Stomach (tissue), 9 donors: ENCODE measurements around the gene PHF23. TPM values are rescaled to one million over a fixed set of nuclear protein-coding genes. Genes with fewer than 3 reads are reported as not detected.

Source experiments
- DNase-seq, 2 donors: peaks; one replicate each; pipeline versions ENCODE4 v3.0.0 to v3.0.0-alpha.2; 2013 to 2019
- H3K27ac ChIP-seq, 5 donors: fragments of 200-600 bp in 4 of 5; sonication (generic) in 4 of 5; one replicate each; pipeline ENCODE4 v1.5.1; 2013 to 2019; ENCODE audit warnings: mild to moderate bottlenecking in 1 of 5, moderate library complexity in 1 of 5
- H3K27me3 ChIP-seq, 3 donors: fragments of 200-600 bp; sonication (generic); one replicate each; pipeline ENCODE4 v1.5.1; 2017 to 2019; ENCODE audit warnings: mixed run types in 1 of 3
- H3K36me3 ChIP-seq, 4 donors: fragments of 200-600 bp; sonication (generic); 1 replicate in 3 of 4; 2 replicates in 1 of 4; pipeline ENCODE4 v1.5.1; 2016 to 2019
- H3K4me1 ChIP-seq, 4 donors: fragments of 200-600 bp; sonication (generic); one replicate each; pipeline ENCODE4 v1.5.1; 2016 to 2019
- H3K4me3 ChIP-seq, 4 donors: fragments of 200-600 bp; sonication (generic) in 3 of 4; one replicate each; pipeline ENCODE4 v1.5.1; 2016 to 2019; ENCODE audit warnings: mild to moderate bottlenecking in 1 of 4
- H3K9me3 ChIP-seq, 4 donors: fragments of 200-600 bp; sonication (generic); one replicate each; pipeline ENCODE4 v1.5.1; 2016 to 2019
- EP300 ChIP-seq: sonication (generic); formaldehyde crosslinking; IDR thresholded peaks from one replicate; pipeline ENCODE4 v1.6.1; 2017; ENCODE audit warnings: antibody characterized with exemption
- POLR2A ChIP-seq, 4 donors: fragments of 450-650 bp; IDR thresholded peaks; one replicate each; pipeline ENCODE4 v1.6.1; 2016; ENCODE audit warnings: antibody characterized with exemption in 4 of 4, control low read depth in 2 of 4, mild to moderate bottlenecking in 1 of 4, moderate library complexity in 1 of 4
- POLR2AphosphoS5 ChIP-seq, 3 donors: sonication (generic); formaldehyde crosslinking; IDR thresholded peaks; one replicate each; pipeline ENCODE4 v1.6.1; 2016; ENCODE audit warnings: antibody characterized with exemption in 3 of 3
- WGBS, 5 donors: extraction: QIAGEN DNeasy Blood & Tissue Kit in 3 of 5; methylation state at CpG; one replicate each; pipeline versions ENCODE4 v1.1.5 to v1.1.7; 2013 to 2018; 5-methylcytosine and 5-hydroxymethylcytosine counted together
- intact Hi-C: fragments of 100-400 bp; cut with DNase I; formaldehyde crosslinking; loops from one replicate; pipeline ENCODE4 v1.15.1; 2023; ENCODE audit warnings: low total_unique reads
- polyA plus RNA-seq, 3 donors: library from polyadenylated mRNA; stranded (reverse); fragments of 200-250 nt; gene quantifications; one replicate each; pipeline ENCODE4 v1.2.3, GENCODE V29; 2013
- total RNA-seq, 5 donors: library from RNA; depleted of rRNA; stranded (reverse); fragments of >200 nt; gene quantifications; one replicate each; pipeline versions ENCODE4 v1.1.0 to v1.2.3, GENCODE V29; 2014 to 2016
- TF ChIP-seq, protein P1 (sequence below), 7 experiments: fragments of 450-650 bp in 4 of 7; fragments of 200-600 bp in 3 of 7; sonication (generic) in 3 of 7; IDR thresholded peaks; one replicate each; pipeline ENCODE4 v1.5.1; 2016 to 2019; ENCODE audit warnings: antibody characterized with exemption in 7 of 7, control low read depth in 2 of 7, mild to moderate bottlenecking in 1 of 7
- donor health status: healthy with polysubstance abuse.
- donor health status: Bipolar disorder and iron deficiency.
- donor health status: healthy.

Gene PHF23
- total and polyA plus RNA-seq, 8 donors: 5.2 to 27.2 (median 21.4) TPM

DNA sequence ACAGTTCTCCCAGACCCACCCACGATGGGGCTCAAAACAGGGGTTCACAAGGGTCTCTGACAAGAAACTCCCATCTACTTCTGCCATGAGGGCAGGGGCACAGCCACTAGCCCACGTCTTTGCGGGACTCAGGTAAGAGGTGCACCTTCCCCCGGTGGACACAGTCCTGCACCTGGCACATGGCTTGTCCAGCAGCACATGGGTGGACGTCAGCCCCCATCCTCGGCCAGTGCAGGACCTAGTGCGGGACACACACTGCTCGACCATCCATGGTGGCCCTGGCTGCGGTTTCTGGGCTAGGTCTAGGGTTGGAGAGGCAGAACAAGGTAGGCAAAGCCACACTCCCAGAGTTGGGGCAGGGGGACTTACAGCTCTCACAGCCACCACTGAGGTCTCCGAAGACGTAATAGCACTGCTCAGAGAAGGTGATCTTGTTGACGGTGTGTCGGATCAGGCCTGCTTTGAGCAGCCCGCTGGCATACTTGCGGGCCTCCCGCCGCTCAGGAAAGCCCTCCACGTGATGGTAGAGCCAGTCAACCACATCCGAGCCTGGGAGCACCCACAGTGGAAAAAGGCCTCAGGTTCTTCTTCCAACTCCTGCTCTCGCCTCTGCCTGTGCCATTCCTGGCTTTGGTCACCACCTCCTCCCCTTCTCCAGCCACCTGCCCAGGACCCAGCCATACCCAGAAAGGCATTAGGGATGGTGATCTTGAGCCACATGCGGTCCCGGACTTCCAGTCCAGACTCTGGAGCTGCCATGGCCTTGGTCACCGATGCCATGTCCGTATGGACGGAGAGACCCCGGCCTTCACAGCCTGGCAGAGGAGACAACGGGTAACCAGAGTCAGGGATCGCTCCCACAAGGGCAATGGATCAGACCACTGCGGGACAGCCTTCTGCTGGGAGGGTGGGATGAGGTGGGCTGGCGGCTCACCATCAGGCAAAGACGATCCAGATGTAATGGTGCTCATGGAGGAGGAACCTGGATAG is 12.2 kb downstream of the PHF23 start:
- WGBS, 5 donors: 90 to 95% (median 92%) methylated on average over 26 to 31 of the region's 31 CpGs
- Histone ChIP-seq H3K4me1 (peaks cover 3 to 42% (median 19%) of the 10 kb centered on the region in 4 donors), H3K27ac (peak overlapping the region in 1 of 5 donors; percentile 48), H3K4me3 (no peak overlapping the region), H3K27me3 (no peaks in the 10 kb centered on the region), H3K9me3 (no peaks in the 10 kb centered on the region), H3K36me3 (peaks cover 77 to 87% (median 87%) of the 10 kb centered on the region in 4 donors)
- no peak for DNase-seq
- intact Hi-C loops: no loop called here
- TF ChIP-seq, protein P1, sequence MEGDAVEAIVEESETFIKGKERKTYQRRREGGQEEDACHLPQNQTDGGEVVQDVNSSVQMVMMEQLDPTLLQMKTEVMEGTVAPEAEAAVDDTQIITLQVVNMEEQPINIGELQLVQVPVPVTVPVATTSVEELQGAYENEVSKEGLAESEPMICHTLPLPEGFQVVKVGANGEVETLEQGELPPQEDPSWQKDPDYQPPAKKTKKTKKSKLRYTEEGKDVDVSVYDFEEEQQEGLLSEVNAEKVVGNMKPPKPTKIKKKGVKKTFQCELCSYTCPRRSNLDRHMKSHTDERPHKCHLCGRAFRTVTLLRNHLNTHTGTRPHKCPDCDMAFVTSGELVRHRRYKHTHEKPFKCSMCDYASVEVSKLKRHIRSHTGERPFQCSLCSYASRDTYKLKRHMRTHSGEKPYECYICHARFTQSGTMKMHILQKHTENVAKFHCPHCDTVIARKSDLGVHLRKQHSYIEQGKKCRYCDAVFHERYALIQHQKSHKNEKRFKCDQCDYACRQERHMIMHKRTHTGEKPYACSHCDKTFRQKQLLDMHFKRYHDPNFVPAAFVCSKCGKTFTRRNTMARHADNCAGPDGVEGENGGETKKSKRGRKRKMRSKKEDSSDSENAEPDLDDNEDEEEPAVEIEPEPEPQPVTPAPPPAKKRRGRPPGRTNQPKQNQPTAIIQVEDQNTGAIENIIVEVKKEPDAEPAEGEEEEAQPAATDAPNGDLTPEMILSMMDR (IDR thresholded peaks at IDR 0.05): no peak
- TF ChIP-seq POLR2AphosphoS5 (IDR thresholded peaks at IDR 0.05) (no peak), POLR2A (IDR thresholded peaks at IDR 0.05) (no peak), EP300 (no peak)

DNA sequence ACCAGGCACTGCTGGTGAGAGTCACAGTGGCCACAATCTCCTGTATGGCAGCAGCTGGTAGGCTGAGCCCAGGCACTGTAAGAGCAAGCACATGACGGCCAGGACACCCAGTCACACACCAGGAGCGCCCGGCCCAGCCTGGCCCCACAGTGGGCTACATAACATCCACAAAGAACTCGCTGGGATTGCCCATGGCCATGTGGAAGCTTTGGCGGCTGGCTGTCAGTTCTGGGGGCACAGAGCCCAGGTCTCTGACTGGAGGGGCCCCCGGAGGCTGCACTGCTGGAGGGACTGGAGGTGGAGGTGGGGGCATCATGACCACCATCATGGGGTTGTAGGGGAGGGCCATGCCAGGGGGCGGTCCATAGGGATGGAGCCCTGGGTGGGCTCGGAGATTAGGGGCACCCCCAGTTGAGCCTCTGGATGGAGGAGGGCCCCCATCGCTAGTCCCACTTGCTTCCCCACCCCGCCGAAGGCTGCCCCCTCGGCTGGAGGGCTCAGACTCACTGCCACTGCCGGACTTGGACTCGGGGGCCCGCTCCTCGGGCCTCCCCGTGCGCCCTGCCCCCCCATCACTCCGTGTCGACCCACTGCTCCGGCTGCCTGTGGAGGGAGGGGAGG is 13.4 kb downstream of the PHF23 start:
- Histone ChIP-seq H3K27me3 (no peaks in the 10 kb centered on the region), H3K4me1 (peaks cover 12 to 42% (median 22%) of the 10 kb centered on the region in 4 donors), H3K9me3 (no peaks in the 10 kb centered on the region), H3K36me3 (peaks cover 83 to 98% (median 97%) of the 10 kb centered on the region in 4 donors), H3K27ac (peak overlapping the region in 2 of 5 donors; percentile 36 to 48), H3K4me3 (no peak overlapping the region)
- DNase-seq: no peak
- intact Hi-C loops: no loop called here
- 72 to 84% (median 75%) methylated on average over 14 to 21 of the region's 21 CpGs for WGBS, 5 donors
- TF ChIP-seq POLR2A (IDR thresholded peaks at IDR 0.05): no peak
- no peak for TF ChIP-seq POLR2AphosphoS5 (IDR thresholded peaks at IDR 0.05)

DNA sequence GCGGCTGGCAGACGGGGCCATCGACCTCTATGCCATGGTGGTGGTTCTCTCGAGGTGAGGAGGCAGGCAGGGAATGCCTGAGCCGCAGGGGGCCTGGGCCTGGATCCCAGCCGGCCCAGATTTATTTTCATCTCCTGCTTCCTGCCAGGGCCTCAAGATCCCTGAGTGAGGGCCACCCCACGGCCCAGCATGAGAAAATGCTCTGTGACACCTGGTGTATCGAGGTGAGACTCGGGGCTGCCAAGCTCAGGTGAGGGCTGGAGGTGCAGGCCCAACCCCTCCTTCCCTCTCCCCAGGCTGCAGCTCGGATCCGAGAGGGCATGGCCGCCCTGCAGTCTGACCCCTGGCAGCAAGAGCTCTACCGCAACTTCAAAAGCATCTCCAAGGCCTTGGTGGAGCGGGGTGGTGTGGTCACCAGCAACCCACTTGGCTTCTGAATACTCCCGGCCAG is 14.6 kb downstream of the PHF23 start:
- Histone ChIP-seq H3K27ac (peak overlapping the region in 3 of 5 donors; percentile 7 to 48 (median 36)), H3K36me3 (peaks cover 75 to 88% (median 87%) of the 10 kb centered on the region in 4 donors), H3K4me3 (no peak overlapping the region), H3K27me3 (no peaks in the 10 kb centered on the region), H3K9me3 (no peaks in the 10 kb centered on the region), H3K4me1 (peaks cover 16 to 50% (median 30%) of the 10 kb centered on the region in 4 donors)
- TF ChIP-seq POLR2AphosphoS5 (IDR thresholded peaks at IDR 0.05) (no peak), EP300 (no peak), POLR2A (IDR thresholded peaks at IDR 0.05) (no peak)
- TF ChIP-seq, protein P1 (IDR thresholded peaks at IDR 0.05): no peak
- no peak for DNase-seq
- intact Hi-C loops: no loop called here
- 47 to 67% (median 61%) methylated on average over 13 to 15 of the region's 15 CpGs for WGBS, 5 donors

DNA sequence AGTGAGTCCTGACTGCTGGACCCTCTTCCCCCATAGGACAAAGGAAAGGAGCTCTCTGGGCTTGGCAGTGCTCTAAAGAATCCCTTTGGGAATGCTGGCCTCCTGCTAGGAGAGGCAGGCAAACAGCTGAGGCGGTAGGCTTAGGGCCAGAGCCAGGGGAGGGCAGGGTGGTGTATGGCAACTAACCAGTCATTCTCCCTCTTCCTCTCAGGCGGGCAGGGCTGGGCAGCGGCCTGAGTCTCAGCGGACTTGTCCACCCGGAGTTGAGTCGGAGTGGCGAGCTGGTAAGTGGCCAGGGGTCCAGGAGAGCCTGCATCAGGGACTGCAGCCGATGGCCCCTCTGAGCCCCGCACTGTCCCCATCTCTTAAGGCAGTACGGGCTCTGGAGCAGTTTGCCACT is 15.1 kb downstream of the PHF23 start:
- H3K4me3 ChIP-seq: no peak overlapping the region
- no peaks in the 10 kb centered on the region for H3K9me3 ChIP-seq
- WGBS, 5 donors: 71 to 79% (median 76%) methylated on average over 10 of the region's 10 CpGs
- DNase-seq: no peak
- TF ChIP-seq POLR2AphosphoS5 (IDR thresholded peaks at IDR 0.05): no peak
- no peak for TF ChIP-seq EP300
- TF ChIP-seq POLR2A (IDR thresholded peaks at IDR 0.05): no peak
- TF ChIP-seq, protein P1 (IDR thresholded peaks at IDR 0.05): no peak
- H3K27me3 ChIP-seq: no peaks in the 10 kb centered on the region
- H3K36me3 ChIP-seq: peaks cover 69 to 82% (median 81%) of the 10 kb centered on the region in 4 donors
- intact Hi-C loops: no loop called here
- peak overlapping the region in 2 of 5 donors; percentile 7 to 36 for H3K27ac ChIP-seq
- peaks cover 20 to 56% (median 35%) of the 10 kb centered on the region in 4 donors for H3K4me1 ChIP-seq
